ENCODE data around the gene MAN2B1.

GRCh38 chr19:12668932-12669269 is 2.4 kb upstream of the MAN2B1 start:
- TF ChIP-seq CTCF (conservative IDR thresholded peaks at IDR 0.05; ENCODE audit: low read length) = no peak
- no peak for TF ChIP-seq EZH2phosphoT487 (IDR thresholded peaks at IDR 0.05; ENCODE audit: borderline replicate concordance)
